NCI-H748 (cell line): ENCODE results near the gene LDHAL6B.

ENCODE experiments used
- DNase-seq: peaks from one replicate; lab custom pipeline; 2025; ENCODE audit not compliant: unreplicated experiment; lab: John Stamatoyannopoulos, UW

The LDHAL6B gene

DNA sequence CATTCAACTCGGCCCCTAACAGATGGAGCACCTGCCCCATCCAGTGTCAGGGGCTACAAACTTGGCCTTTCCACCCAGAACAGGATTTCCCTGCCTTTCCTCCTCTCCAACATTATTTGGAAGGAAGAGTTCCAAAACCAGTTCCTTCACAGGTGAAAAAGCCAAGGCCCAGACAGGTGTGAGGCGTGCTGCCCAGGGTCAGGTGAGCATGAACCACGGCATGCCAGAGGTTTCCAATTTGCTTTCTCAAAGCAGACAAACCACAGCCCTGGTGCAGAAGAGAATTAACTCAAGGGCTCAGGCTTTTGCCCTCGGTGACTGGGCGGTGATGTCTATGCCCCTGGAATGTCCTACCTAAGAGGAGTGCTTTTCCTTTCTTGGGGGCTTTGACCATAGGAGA is 43.2 kb downstream of the LDHAL6B start:
- DNase-seq, result no peak

GRCh38 chr15:59250249-59250648 is 43.6 kb downstream of the LDHAL6B start:
- DNase-seq, result no peak

DNA sequence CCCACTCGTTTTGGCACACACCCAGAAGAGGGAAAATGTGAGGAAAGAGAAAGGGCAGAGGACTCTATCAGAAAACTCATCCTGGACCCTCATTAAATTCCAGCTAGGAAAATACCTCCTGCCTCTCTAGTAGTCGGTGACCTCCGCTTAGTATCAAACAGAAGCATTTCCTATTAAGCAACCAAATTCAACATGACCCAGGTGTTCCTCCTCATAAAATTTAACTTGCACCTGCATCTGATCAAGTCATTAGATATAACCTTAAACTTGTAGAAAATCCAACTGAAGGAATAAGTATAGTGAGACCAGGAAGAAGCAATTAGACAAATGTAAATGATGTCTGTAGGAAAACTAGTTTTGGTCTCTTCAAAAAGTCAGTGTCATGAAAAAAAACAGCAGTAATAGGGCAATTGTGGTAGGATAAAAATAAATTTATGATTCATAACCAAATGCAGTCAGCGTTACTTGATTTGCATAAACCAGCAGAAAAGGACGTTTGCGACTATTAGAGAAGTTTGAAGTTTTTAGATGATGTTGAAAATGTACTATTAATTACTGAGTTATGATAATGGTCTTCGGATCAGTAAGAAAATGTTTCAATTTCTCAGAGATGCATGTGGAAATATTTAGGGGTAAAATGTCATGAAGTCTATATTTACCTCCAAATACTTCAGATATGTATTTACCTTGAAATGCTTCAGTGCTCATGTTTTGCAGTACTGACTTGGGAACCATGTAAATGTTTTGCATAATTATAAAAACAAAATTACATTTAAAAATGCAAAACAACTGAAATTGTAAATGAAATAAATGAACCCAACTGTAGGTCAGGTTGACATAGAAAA is 44.6 kb downstream of the LDHAL6B start:
- no peak for DNase-seq

DNA sequence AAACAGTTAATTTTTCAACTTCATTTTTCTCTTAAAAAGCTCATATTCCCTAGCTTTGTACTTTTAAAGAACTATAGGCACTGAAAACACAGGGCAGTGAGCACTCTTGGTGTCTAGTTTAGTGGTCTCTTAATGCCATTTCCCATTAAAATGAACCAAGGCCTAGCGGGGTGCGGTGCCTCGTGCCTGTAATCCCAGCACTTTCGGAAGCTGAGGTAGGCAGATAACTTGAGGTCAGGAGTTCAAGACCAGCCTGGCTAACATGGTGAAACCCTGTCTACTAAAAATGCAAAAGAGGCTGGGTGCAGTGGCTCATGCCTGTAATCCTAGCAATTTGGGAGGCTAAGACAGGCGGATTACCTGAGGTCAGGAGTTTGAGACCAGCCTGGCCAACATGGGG is 45.5 kb downstream of the LDHAL6B start:
- no peak for DNase-seq

DNA sequence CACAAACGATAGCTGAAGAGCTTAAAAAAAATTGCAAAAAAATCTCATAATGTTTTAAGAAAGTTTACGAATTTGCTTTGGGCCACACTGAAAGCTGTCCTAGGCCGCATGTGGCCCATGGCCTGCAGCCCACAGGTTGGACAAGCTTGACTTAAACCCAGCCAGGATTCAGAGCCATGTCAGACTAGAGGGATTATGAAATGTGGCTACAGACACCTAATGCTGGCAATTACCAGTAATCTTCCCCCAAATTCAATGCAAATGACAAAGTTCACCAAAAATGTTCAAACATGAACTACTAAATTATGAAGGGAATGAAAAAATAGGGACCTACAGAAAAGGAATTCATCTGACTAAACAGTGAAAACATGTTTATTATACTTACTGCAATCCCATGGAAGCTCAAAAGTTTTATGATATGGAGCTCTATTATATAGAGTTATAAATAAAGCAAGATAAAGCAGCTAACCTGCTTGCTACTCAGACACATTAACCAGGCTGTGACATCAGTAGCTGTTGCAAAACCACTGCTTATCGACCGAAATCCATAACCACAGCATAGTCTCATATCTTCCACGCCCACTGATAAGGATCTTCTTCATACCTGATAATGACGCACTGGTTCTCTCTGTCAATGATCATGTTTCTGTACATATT is 49.2 kb downstream of the LDHAL6B start:
- no peak for DNase-seq

- no peak for DNase-seq
These were observed 49.8 kb downstream of the LDHAL6B start for GRCh38 chr15:59256482-59256881.

DNA sequence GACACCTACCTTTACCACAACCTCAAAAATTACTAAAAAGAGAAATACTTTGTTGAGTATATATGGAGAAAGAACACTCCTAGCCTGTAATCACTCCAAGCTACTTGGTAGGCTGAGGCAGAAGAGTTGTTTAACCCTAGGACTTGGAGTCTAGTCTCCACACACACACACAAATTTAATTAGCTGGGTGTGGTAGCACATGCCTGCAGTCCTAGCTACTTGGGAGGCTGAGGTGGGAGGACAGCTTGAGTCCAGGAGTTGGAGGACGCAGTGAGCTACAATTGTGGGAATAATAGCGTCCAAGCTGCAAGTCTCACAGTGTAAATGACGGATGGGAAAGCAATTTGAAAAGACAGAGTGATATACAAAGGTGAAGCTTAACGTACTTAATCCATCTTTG is 50.5 kb downstream of the LDHAL6B start:
- no peak for DNase-seq
